ENCODE results near the gene LRRC52.

- TF ChIP-seq CTCF (IDR thresholded peaks at IDR 0.05) (no peak), POLR2A (IDR thresholded peaks at IDR 0.05) (no peak)
Observed at GRCh38 chr1:165495858-165496205, 48.0 kb upstream of the LRRC52 start.
